ENCODE data around the gene C1orf115. TPM values are rescaled to one million over a fixed set of nuclear protein-coding genes. Genes with fewer than 3 reads are reported as not detected.

C1orf115 gene
- 0.82 and 1.2 TPM in 2 replicates for total RNA-seq (ENCODE audit: low replicate concordance)

DNA sequence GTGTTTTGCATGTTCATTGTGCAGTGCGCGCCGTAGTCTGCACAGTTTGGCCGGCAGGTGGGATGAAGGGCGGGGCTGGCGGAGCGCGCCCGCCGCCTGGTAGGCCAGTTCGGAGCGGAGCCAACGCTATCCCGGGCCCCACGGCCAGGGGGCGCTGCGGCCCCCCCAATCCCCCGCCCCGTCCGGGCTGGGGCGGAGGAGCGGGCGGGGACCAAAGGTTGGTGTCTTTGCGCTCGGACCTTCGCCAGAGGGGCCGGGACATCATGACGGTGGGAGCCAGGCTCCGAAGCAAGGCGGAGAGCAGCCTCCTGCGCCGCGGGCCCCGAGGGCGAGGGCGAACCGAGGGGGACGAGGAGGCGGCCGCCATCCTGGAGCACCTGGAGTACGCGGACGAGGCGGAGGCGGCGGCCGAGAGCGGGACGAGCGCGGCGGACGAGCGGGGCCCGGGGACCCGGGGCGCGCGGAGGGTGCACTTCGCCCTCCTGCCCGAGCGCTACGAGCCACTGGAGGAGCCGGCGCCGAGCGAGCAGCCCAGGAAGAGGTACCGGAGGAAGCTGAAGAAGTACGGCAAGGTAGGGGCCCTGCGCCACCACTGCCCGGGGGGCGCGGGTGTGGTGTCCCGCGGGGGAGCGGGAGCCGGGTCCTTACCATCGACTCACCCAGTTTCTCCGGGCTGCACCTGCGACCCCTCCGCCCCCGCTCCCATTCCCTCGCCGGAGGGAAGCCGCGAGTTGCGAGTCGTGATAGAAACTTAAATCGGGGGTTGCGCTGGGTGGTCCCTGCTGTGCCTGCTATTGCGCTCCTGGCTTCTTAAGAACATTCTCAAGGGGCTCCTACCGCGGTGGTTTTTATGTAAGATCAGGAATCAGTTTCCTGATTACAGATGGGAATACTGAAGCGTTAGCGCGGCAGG is at the start of gene C1orf115:
Gene C1orf115, plus strand, starts transcription at position 224 of the 913 bp plus-strand sequence. Its CDS starts 40 bp downstream, at position 264.

GRCh38 chr1:220748089-220748934 is 58.1 kb downstream of the C1orf115 start, which contains the start of gene MTARC2:
MTARC2 (plus strand) TSS chr1:220748322; CDS start chr1:220748532, 210 bp downstream.

Other genes with a start within 250 kb of the C1orf115 start
- gene MARK1, start 162.2 kb upstream of the C1orf115 start, total RNA-seq (ENCODE audit: low replicate concordance): 0.23 and 0.30 TPM in 2 replicates
- 3.7 and 4.8 TPM in 2 replicates for gene MTARC2, start 58.0 kb downstream of the C1orf115 start, total RNA-seq (ENCODE audit: low replicate concordance)
- 0.75 and 1.2 TPM in 2 replicates for gene MTARC1, start 96.5 kb downstream of the C1orf115 start, total RNA-seq (ENCODE audit: low replicate concordance)
- 3.3 and 15.7 TPM in 2 replicates for gene HLX, start 189.1 kb downstream of the C1orf115 start, total RNA-seq (ENCODE audit: low replicate concordance)